ENCODE measurements around the gene DEFB131A.
"Not testable (repeated sequence)": the region's sequence is repeated elsewhere in the genome, so short reads cannot be mapped to it uniquely, and the experiment has no call there.

DNA sequence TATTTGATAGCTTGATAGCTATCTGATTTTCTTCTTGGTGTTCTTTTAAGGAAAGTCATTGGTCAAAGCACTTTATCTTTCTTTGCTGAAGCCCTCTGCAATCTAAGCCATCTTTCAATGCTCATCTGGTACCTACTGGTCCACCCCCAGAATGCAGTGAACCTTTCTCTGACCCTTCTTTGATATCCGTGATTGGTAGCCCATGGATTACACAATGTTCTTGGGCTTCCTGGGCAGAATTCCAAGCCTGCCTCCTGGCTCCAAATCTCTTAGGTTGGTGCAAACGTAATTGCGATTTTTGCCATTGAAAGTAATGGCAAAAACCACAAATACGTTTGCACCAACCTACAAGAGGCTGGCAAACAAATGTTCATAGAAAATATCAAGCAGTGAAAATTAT is 1.9 kb upstream of the DEFB131A start:
- TF ChIP-seq, protein P1, sequence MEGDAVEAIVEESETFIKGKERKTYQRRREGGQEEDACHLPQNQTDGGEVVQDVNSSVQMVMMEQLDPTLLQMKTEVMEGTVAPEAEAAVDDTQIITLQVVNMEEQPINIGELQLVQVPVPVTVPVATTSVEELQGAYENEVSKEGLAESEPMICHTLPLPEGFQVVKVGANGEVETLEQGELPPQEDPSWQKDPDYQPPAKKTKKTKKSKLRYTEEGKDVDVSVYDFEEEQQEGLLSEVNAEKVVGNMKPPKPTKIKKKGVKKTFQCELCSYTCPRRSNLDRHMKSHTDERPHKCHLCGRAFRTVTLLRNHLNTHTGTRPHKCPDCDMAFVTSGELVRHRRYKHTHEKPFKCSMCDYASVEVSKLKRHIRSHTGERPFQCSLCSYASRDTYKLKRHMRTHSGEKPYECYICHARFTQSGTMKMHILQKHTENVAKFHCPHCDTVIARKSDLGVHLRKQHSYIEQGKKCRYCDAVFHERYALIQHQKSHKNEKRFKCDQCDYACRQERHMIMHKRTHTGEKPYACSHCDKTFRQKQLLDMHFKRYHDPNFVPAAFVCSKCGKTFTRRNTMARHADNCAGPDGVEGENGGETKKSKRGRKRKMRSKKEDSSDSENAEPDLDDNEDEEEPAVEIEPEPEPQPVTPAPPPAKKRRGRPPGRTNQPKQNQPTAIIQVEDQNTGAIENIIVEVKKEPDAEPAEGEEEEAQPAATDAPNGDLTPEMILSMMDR (IDR thresholded peaks at IDR 0.05) = not testable (repeated sequence)
- TF ChIP-seq POLR2A (IDR thresholded peaks at IDR 0.05) = not testable (repeated sequence)

All from right lobe of liver (tissue), 4 donors.